SK-N-SH (cell line): ENCODE data around the gene PMF1. TPM values are rescaled to one million over a fixed set of nuclear protein-coding genes. Genes with fewer than 3 reads are reported as not detected.

Experiments used
- CTCF ChIA-PET: fragments of 300-600, 350-600 bp; formaldehyde crosslinking; extraction: SDS; loops from one replicate; lab custom pipeline; 2021; lab: Yijun Ruan, JAX
- POLR2A ChIA-PET: fragments of 350-600 bp; sonication (Branson Sonifier 250); formaldehyde crosslinking; extraction: SDS; loops from one replicate; lab custom pipeline; 2020; ENCODE audit warnings: antibody characterized with exemption, inconsistent platforms; lab: Yijun Ruan, JAX
- DNase-seq: peaks from one replicate; pipeline ENCODE4 v3.0.0; 2012
- H2AFZ ChIP-seq: fragments of 200-600 bp; sonication (generic); 2 replicates; pipeline ENCODE4 v1.8.1; 2016; ENCODE audit warnings: antibody characterized with exemption, mild to moderate bottlenecking, low read depth
- H3F3A ChIP-seq: fragments of 200-600 bp; sonication (generic); replicated peaks from 2 replicates; pipeline ENCODE3; 2016; ENCODE audit warnings: antibody characterized with exemption, mild to moderate bottlenecking; ENCODE audit not compliant: insufficient read depth
- H3K27ac ChIP-seq, 2 experiments: fragments of 200-500 bp in 1 of 2; fragments of 200-600 bp in 1 of 2; sonication (Bioruptor generic) in 1 of 2; sonication (generic), shearing (Covaris generic) in 1 of 2; 2 replicates each; pipeline versions ENCODE4 v1.5.1 to v1.6.1; 2014 to 2016; ENCODE audit warnings: low read depth in 2 of 2, inconsistent platforms in 1 of 2, low read length in 1 of 2, mild to moderate bottlenecking in 1 of 2, mixed read lengths in 1 of 2
- H3K27me3 ChIP-seq: fragments of 200-600 bp; sonication (generic), shearing (Covaris generic); 2 replicates; pipeline ENCODE4 v1.6.1; 2016; ENCODE audit warnings: mixed run types; ENCODE audit not compliant: insufficient read depth
- H3K36me3 ChIP-seq, 2 experiments: fragments of 200-500 bp in 1 of 2; fragments of 200-600 bp in 1 of 2; sonication (Bioruptor generic) in 1 of 2; sonication (generic) in 1 of 2; replicated peaks in 1 of 2; 2 replicates each; pipeline versions ENCODE3 to v1.5.1; 2014 to 2016; ENCODE audit warnings: low read length in 1 of 2, mild to moderate bottlenecking in 1 of 2; ENCODE audit not compliant: insufficient read depth in 2 of 2, control insufficient read depth in 1 of 2
- H3K4me1 ChIP-seq, 2 experiments: fragments of 200-500 bp in 1 of 2; fragments of 200-600 bp in 1 of 2; sonication (Bioruptor generic) in 1 of 2; sonication (generic), shearing (Covaris generic) in 1 of 2; 2 replicates each; pipeline versions ENCODE4 v1.5.1 to v1.6.1; 2014 to 2016; ENCODE audit warnings: low read depth in 1 of 2, low read length in 1 of 2, mixed run types in 1 of 2; ENCODE audit not compliant: insufficient read depth in 2 of 2, control insufficient read depth in 1 of 2
- H3K4me2 ChIP-seq: fragments of 200-600 bp; sonication (generic), shearing (Covaris generic); 2 replicates; pipeline ENCODE4 v1.6.1; 2017; ENCODE audit warnings: mixed run types
- H3K4me3 ChIP-seq, 2 experiments: fragments of 200-500 bp in 1 of 2; fragments of 200-600 bp in 1 of 2; sonication (Bioruptor generic) in 1 of 2; sonication (generic), shearing (Covaris generic) in 1 of 2; 2 replicates each; pipeline versions ENCODE4 v1.5.1 to v1.8.1; 2014 to 2016; ENCODE audit warnings: low read depth in 2 of 2, inconsistent platforms in 1 of 2, low read length in 1 of 2, mild to moderate bottlenecking in 1 of 2, mixed read lengths in 1 of 2, moderate library complexity in 1 of 2
- H3K79me2 ChIP-seq: fragments of 200-600 bp; sonication (generic); 2 replicates; pipeline ENCODE4 v1.8.1; 2017; ENCODE audit warnings: mild to moderate bottlenecking; ENCODE audit not compliant: insufficient read depth
- H3K9ac ChIP-seq: fragments of 200-600 bp; sonication (generic); 2 replicates; pipeline ENCODE4 v1.6.1; 2017; ENCODE audit warnings: mixed run types
- H3K9me2 ChIP-seq: fragments of 200-600 bp; sonication (generic); 2 replicates; pipeline ENCODE4 v1.6.1; 2017; ENCODE audit warnings: mixed run types
- H3K9me3 ChIP-seq: fragments of 200-600 bp; sonication (generic); 2 replicates; pipeline ENCODE4 v1.6.1; 2017; ENCODE audit warnings: mixed run types, mild to moderate bottlenecking, moderate library complexity
- H4K20me1 ChIP-seq: fragments of 200-600 bp; sonication (generic); 2 replicates; pipeline ENCODE4 v1.6.1; 2017; ENCODE audit warnings: mild to moderate bottlenecking, mixed run types; ENCODE audit not compliant: insufficient read depth
- ELF1 ChIP-seq: IDR thresholded peaks from 2 replicates; pipeline ENCODE4 v1.4.0; 2012
- EP300 ChIP-seq, 2 experiments: IDR thresholded peaks; 2 replicates each; pipeline versions ENCODE4 v1.4.0 to v1.6.1; 2012; ENCODE audit warnings: borderline replicate concordance in 1 of 2, low read depth in 1 of 2, low read length in 1 of 2
- EZH2phosphoT487 ChIP-seq: fragments of 200-600 bp; sonication (generic); IDR thresholded peaks from 2 replicates; pipeline ENCODE4 v1.6.1; 2017; ENCODE audit warnings: low read depth, mixed run types, mild to moderate bottlenecking, antibody characterized with exemption, moderate library complexity, borderline replicate concordance
- FOSL2 ChIP-seq: IDR thresholded peaks from 2 replicates; pipeline ENCODE4 v1.4.0; 2012; ENCODE audit warnings: low read depth, mild to moderate bottlenecking, moderate library complexity, borderline replicate concordance
- GATA2 ChIP-seq: sonication (generic); formaldehyde crosslinking; IDR thresholded peaks from 2 replicates; pipeline ENCODE4 v1.5.0; 2020; ENCODE audit warnings: mild to moderate bottlenecking, missing genetic modification reagents
- MAX ChIP-seq: IDR thresholded peaks from 2 replicates; pipeline ENCODE4 v1.4.0; 2012; ENCODE audit warnings: low read depth
- MXI1 ChIP-seq: IDR thresholded peaks from 2 replicates; pipeline ENCODE4 v1.6.1; 2012; ENCODE audit warnings: mild to moderate bottlenecking, low read depth, low read length, improper control_type of control experiment
- NFIC ChIP-seq: IDR thresholded peaks from 2 replicates; pipeline ENCODE4 v1.4.0; 2012; ENCODE audit warnings: borderline replicate concordance
- PBX3 ChIP-seq: IDR thresholded peaks from 2 replicates; pipeline ENCODE4; 2012
- REST ChIP-seq: IDR thresholded peaks from 2 replicates; pipeline ENCODE4 v1.6.1; 2012; ENCODE audit warnings: mild to moderate bottlenecking, low read depth, low read length, moderate library complexity
- RFX5 ChIP-seq: IDR thresholded peaks from 2 replicates; pipeline ENCODE4 v1.6.1; 2012; ENCODE audit warnings: mild to moderate bottlenecking, improper control_type of control experiment, low read length
- RXRA ChIP-seq: IDR thresholded peaks from 2 replicates; pipeline ENCODE4 v1.4.0; 2012; ENCODE audit warnings: low read depth, mild to moderate bottlenecking, borderline replicate concordance
- SIN3A ChIP-seq: IDR thresholded peaks from 2 replicates; pipeline ENCODE4 v1.6.1; 2012; ENCODE audit warnings: low read depth, mild to moderate bottlenecking, low read length, moderate library complexity, borderline replicate concordance
- WGBS: methylation state at CpG from one replicate; pipeline ENCODE4 v1.1.6; 2017; ENCODE audit warnings: low lambda C conversion rate; 5-methylcytosine and 5-hydroxymethylcytosine counted together
- polyA plus RNA-seq, 3 experiments: library from polyadenylated mRNA; depleted of rRNA; stranded (reverse); fragments of >200 nt; gene quantifications; 2 replicates each; pipeline ENCODE4 v1.2.3, GENCODE V29; 2012

Gene PMF1
- polyA plus RNA-seq, 1 of the 3 experiments (the other 2 are of a cell fraction) = 89.5 TPM

GRCh38 chr1:156228501-156228900 is 15.7 kb downstream of the PMF1 start:
- Histone ChIP-seq H4K20me1 (no peaks in the 10 kb centered on the region), H3K9ac (no peak overlapping the region), H3K36me3 (peaks cover 0 to 19% of the 10 kb centered on the region in 2 experiments), H3K9me3 (no peaks in the 10 kb centered on the region), H2AFZ (no peak overlapping the region), H3K79me2 (peaks cover 11% of the 10 kb centered on the region), H3K4me2 (no peak overlapping the region), H3F3A (peaks cover 20% of the 10 kb centered on the region), H3K27me3 (no peaks in the 10 kb centered on the region), H3K9me2 (no peaks in the 10 kb centered on the region), H3K27ac (no peak overlapping the region), H3K4me1 (peaks cover 0 to 5% of the 10 kb centered on the region in 2 experiments; a peak in 2 of 4 replicates), H3K4me3 (no peak overlapping the region)
- POLR2A ChIA-PET = interaction anchor here (1.9 kb wide), 1 partner anchor 15 kb away, joined by 5 read pairs; the partner anchor contains the start of gene PMF1
- DNase-seq = no peak
- WGBS = 83% methylated on average over 7 of the region's 7 CpGs
- CTCF ChIA-PET = interaction anchor here (1.4 to 7.1 kb wide), 4 partner anchors 32 to 132 kb away, joined by 5 to 121 read pairs (median 74); no protein-coding TSS in a partner anchor
- TF ChIP-seq MXI1 (no peak), SIN3A (no peak), EZH2phosphoT487 (no peak), FOSL2 (no peak), PBX3 (no peak), EP300 (IDR thresholded peaks at IDR 0.05; ENCODE audit: borderline replicate concordance in 1 of 2, low read depth in 1 of 2, low read length in 1 of 2) (no peak), RXRA (no peak), MAX (no peak), NFIC (no peak), REST (no peak), RFX5 (no peak), ELF1 (no peak), GATA2 (CRISPR knock-in tag) (no peak)
